Chondrocyte (in vitro differentiated cells): ENCODE results near the gene ARHGDIB. TPM values are rescaled to one million over a fixed set of nuclear protein-coding genes. Genes with fewer than 3 reads are reported as not detected.

Source experiments
- DNase-seq: peaks from one replicate; pipeline ENCODE4 v3.0.0; 2021; ENCODE audit warnings: mixed read lengths, low spot score
- H3K27ac Mint-ChIP-seq: one replicate; pipeline ENCODE4 v1.8.0; 2021; ENCODE audit warnings: mild to moderate bottlenecking, moderate library complexity, mixed read lengths; ENCODE audit not compliant: unreplicated experiment
- H3K27me3 Mint-ChIP-seq: 2 replicates; pipeline ENCODE4 v1.8.0; 2021; ENCODE audit warnings: low read depth, mixed read lengths
- H3K36me3 Mint-ChIP-seq: 2 replicates; pipeline ENCODE4 v1.8.0; 2021; ENCODE audit warnings: low read depth, mixed read lengths
- H3K4me1 Mint-ChIP-seq: 2 replicates; pipeline ENCODE4 v1.8.0; 2021; ENCODE audit warnings: low read depth, mild to moderate bottlenecking, mixed read lengths
- H3K4me3 Mint-ChIP-seq: one replicate; pipeline ENCODE4 v1.8.0; 2021; ENCODE audit warnings: mild to moderate bottlenecking, moderate library complexity, mixed read lengths; ENCODE audit not compliant: unreplicated experiment
- H3K9me3 Mint-ChIP-seq: 2 replicates; pipeline ENCODE4 v1.8.0; 2021; ENCODE audit warnings: low read depth, mixed read lengths
- total RNA-seq: library from RNA; stranded (reverse); gene quantifications from 3 replicates; pipeline ENCODE4 v1.2.1, GENCODE V29; 2021
- TF ChIP-seq, protein P1 (sequence below): fragments of 200-600 bp; sonication (generic); IDR thresholded peaks from 2 replicates; pipeline ENCODE4 v1.5.0; 2021; ENCODE audit warnings: antibody characterized with exemption, mild to moderate bottlenecking, moderate library complexity

Gene ARHGDIB
- total RNA-seq, 1 donor from 2014 or later = 5.2 TPM

DNA sequence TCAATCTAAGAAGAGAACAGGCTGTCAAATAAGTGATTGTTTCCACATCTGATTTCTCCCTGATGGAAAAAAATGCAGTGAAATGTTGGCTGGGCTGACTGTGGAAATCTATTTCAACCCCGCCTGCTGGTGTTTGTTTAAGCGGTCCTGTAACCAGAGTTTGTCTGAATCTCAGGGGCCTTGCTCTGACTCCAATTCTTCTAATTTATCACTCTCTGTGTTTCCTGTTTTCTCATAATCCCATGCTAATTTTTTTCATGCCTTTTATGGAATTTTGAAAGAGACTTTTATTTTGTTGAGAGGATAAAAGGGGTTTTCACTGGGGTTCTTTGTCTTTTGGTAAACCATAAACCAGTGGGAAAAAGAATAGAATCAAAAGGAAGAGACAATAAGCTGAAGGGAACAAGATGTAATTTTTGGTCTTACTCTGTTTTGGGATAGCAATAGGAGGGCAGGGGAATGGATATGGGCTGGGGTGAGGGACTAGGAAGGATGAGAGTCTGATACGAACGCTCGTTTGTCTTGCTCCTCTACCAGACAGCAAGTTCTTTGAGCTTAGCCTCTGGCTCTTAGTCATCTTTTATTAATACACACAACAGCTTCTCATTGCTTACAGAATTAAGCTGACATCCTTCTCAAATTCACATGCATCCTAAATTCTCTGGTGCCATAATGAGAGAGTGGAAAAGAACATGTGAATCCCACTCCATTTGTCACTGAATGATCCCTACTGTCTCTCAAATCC lies 67.7 kb downstream of the ARHGDIB start:
- Mint-ChIP-seq H3K27me3 (no peaks in the 10 kb centered on the region), H3K4me1 (peaks cover 37% of the 10 kb centered on the region), H3K4me3 (peak overlapping the region; percentile 18), H3K36me3 (peaks cover 2% of the 10 kb centered on the region), H3K27ac (peak overlapping the region; percentile 84), H3K9me3 (no peaks in the 10 kb centered on the region)
- no peak for DNase-seq
- TF ChIP-seq, protein P1, sequence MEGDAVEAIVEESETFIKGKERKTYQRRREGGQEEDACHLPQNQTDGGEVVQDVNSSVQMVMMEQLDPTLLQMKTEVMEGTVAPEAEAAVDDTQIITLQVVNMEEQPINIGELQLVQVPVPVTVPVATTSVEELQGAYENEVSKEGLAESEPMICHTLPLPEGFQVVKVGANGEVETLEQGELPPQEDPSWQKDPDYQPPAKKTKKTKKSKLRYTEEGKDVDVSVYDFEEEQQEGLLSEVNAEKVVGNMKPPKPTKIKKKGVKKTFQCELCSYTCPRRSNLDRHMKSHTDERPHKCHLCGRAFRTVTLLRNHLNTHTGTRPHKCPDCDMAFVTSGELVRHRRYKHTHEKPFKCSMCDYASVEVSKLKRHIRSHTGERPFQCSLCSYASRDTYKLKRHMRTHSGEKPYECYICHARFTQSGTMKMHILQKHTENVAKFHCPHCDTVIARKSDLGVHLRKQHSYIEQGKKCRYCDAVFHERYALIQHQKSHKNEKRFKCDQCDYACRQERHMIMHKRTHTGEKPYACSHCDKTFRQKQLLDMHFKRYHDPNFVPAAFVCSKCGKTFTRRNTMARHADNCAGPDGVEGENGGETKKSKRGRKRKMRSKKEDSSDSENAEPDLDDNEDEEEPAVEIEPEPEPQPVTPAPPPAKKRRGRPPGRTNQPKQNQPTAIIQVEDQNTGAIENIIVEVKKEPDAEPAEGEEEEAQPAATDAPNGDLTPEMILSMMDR = peak; percentile 14

DNA sequence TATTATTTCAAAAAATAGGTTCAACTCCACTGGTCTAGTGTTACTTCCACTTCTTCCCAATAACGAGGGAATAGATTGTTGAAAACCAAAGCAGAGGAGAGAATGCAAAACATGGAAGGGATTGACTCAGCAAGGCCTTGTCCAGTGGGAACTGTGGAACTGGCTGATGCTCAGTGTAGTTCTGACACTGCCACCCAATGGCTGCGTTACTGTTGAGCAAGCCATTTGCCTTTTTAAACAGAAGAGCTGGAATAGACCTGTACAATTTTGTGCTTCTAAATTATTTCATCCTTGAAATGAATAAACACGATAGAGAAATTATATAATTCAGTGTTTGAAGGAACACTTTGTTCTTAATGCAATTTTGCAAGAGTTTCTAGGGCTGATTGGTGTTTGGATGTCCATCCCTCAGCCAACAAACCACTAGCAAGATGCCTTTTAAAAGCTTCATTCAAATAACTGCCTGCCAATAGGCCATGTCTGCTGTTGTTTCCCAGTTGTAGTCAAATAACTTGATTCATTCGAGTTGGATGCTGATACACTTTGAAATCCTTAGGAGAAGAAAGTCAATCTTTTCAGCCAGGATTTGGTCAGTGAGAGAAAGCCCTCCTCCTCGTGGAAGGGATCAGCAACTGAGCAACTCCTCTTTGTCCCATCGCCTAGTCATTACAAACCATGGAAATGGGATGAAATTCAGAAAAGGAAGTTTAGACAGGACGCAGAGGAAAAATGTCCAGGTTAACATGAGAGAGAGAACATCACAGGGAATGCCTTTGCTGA lies 68.5 kb downstream of the ARHGDIB start:
- peaks cover 2% of the 10 kb centered on the region for H3K36me3 Mint-ChIP-seq
- TF ChIP-seq, protein P1 = peak; percentile 44
- H3K4me3 Mint-ChIP-seq = no peak overlapping the region
- H3K4me1 Mint-ChIP-seq = peaks cover 37% of the 10 kb centered on the region
- peak overlapping the region; percentile 84 for H3K27ac Mint-ChIP-seq
- no peaks in the 10 kb centered on the region for H3K27me3 Mint-ChIP-seq
- no peak for DNase-seq
- H3K9me3 Mint-ChIP-seq = no peaks in the 10 kb centered on the region

Other genes with a start within 250 kb of the ARHGDIB start
- 46.2 to 55.5 TPM (median 51.1 TPM) in 3 replicates for gene WBP11, start 158.1 kb downstream of the ARHGDIB start, total RNA-seq
- gene C12orf60, start 157.9 kb downstream of the ARHGDIB start, total RNA-seq = 0.82 to 1.0 TPM (median 0.92 TPM) in 3 replicates
- gene SMCO3, start 147.4 kb downstream of the ARHGDIB start, total RNA-seq = 0.15 to 0.17 TPM in 2 of 3 replicates, not detected in the other
- gene ART4, start 118.1 kb downstream of the ARHGDIB start, total RNA-seq = 0.17 to 0.37 TPM in 2 of 3 replicates, not detected in the other
- gene MGP, start 75.7 kb downstream of the ARHGDIB start, total RNA-seq = 158 to 215 TPM (median 213 TPM) in 3 replicates
- 0.73 to 0.87 TPM (median 0.77 TPM) in 3 replicates for gene ERP27, start 23.1 kb downstream of the ARHGDIB start, total RNA-seq
- not detected in 3 replicates for gene PDE6H, start 11.4 kb upstream of the ARHGDIB start, total RNA-seq